IMR-90 (cell line): ENCODE measurements around the gene RUSF1. TPM values are rescaled to one million over a fixed set of nuclear protein-coding genes. Genes with fewer than 3 reads are reported as not detected.

Experiments used
- ATAC-seq: fragments of 200-7000 bp; cut with Tn5 transposase; 2 replicates; pipeline ENCODE4 v1.9.1; 2020; ENCODE audit warnings: low read depth, mild to moderate bottlenecking, moderate library complexity
- BruUV-seq: library from RNA; stranded (reverse); fragments of 400-500 nt; replicated peaks from 2 replicates; lab custom pipeline; 2021; lab: Mats Ljungman, UMichigan
- CTCF ChIA-PET: fragments of 300-600 bp; formaldehyde crosslinking; extraction: SDS; loops from one replicate; lab custom pipeline; 2021; ENCODE audit warnings: antibody characterized with exemption; lab: Yijun Ruan, JAX
- POLR2A ChIA-PET: fragments of 300-600 bp; sonication (Branson Sonifier 250); formaldehyde crosslinking; loops from one replicate; lab custom pipeline; 2022; ENCODE audit warnings: antibody characterized with exemption; ENCODE audit not compliant: unreplicated experiment; lab: Charles Lee
- DNase-seq: peaks from one replicate; pipeline ENCODE4 v3.0.0; 2013
- H2AFZ ChIP-seq: replicated peaks from 2 replicates; pipeline ENCODE3; 2013; ENCODE audit warnings: low read length, mild to moderate bottlenecking; ENCODE audit not compliant: poor library complexity
- H2AK5ac ChIP-seq: 2 replicates; pipeline ENCODE4 v1.6.1; 2013; ENCODE audit warnings: low read depth, low read length, inconsistent platforms
- H2AK9ac ChIP-seq: replicated peaks from 2 replicates; pipeline ENCODE3; 2013; ENCODE audit warnings: mild to moderate bottlenecking, low read depth, low read length, moderate library complexity; ENCODE audit not compliant: poor library complexity
- H2BK120ac ChIP-seq: 2 replicates; pipeline ENCODE4 v1.6.1; 2013; ENCODE audit warnings: low read depth, low read length, inconsistent platforms
- H2BK15ac ChIP-seq: 3 replicates; pipeline ENCODE4 v1.6.1; 2013; ENCODE audit warnings: low read depth, low read length, inconsistent platforms
- H2BK20ac ChIP-seq: 2 replicates; pipeline ENCODE4 v1.6.1; 2013; ENCODE audit warnings: low read depth, mild to moderate bottlenecking, inconsistent platforms, low read length, moderate library complexity
- H2BK5ac ChIP-seq: 2 replicates; pipeline ENCODE4 v1.6.1; 2013; ENCODE audit warnings: mild to moderate bottlenecking, low read depth, low read length, inconsistent platforms; ENCODE audit not compliant: poor library complexity, severe bottlenecking
- H3K14ac ChIP-seq: replicated peaks from 2 replicates; pipeline ENCODE4 v1.6.1; 2013; ENCODE audit warnings: low read depth, low read length, inconsistent platforms
- H3K18ac ChIP-seq: 2 replicates; pipeline ENCODE4 v1.6.1; 2013; ENCODE audit warnings: low read depth, low read length, control low read depth
- H3K23ac ChIP-seq: 2 replicates; pipeline ENCODE4 v1.6.1; 2013; ENCODE audit warnings: low read depth, low read length, inconsistent platforms
- H3K27ac ChIP-seq: 2 replicates; pipeline ENCODE4 v1.5.1; 2013; ENCODE audit warnings: mild to moderate bottlenecking, control low read depth, low read length; ENCODE audit not compliant: insufficient read depth
- H3K27me3 ChIP-seq: 2 replicates; pipeline ENCODE4 v1.6.1; 2013; ENCODE audit warnings: low read length; ENCODE audit not compliant: control insufficient read depth, insufficient read depth
- H3K36me3 ChIP-seq: 2 replicates; pipeline ENCODE4 v1.6.1; 2013; ENCODE audit warnings: low read length, mixed read lengths; ENCODE audit not compliant: control insufficient read depth, insufficient read depth
- H3K4ac ChIP-seq: 2 replicates; pipeline ENCODE4 v1.6.1; 2013; ENCODE audit warnings: low read depth, low read length, inconsistent platforms
- H3K4me1 ChIP-seq: 2 replicates; pipeline ENCODE4 v1.6.1; 2013; ENCODE audit warnings: low read length, mixed read lengths; ENCODE audit not compliant: control insufficient read depth, insufficient read depth
- H3K4me2 ChIP-seq: 2 replicates; pipeline ENCODE4 v1.6.1; 2013; ENCODE audit warnings: low read depth, mild to moderate bottlenecking, control low read depth, low read length, moderate library complexity
- H3K4me3 ChIP-seq: 2 replicates; pipeline ENCODE4 v1.5.1; 2013; ENCODE audit warnings: low read depth, mild to moderate bottlenecking, control low read depth, low read length, moderate library complexity; ENCODE audit not compliant: insufficient read depth
- H3K56ac ChIP-seq: 2 replicates; pipeline ENCODE4 v1.6.1; 2013; ENCODE audit warnings: low read length, inconsistent platforms; ENCODE audit not compliant: insufficient read depth; ENCODE audit errors: extremely low read depth
- H3K79me1 ChIP-seq, 2 experiments: 2 replicates each; pipeline ENCODE4 v1.6.1; 2013; ENCODE audit warnings: low read length in 2 of 2, inconsistent platforms in 1 of 2, low read depth in 1 of 2
- H3K9ac ChIP-seq: 2 replicates; pipeline ENCODE4 v1.6.1; 2013; ENCODE audit warnings: low read depth, low read length, control low read depth
- H3K9me1 ChIP-seq: 2 replicates; pipeline ENCODE4 v1.6.1; 2013; ENCODE audit warnings: low read length, inconsistent platforms; ENCODE audit not compliant: insufficient read depth
- H3K9me3 ChIP-seq: 2 replicates; pipeline ENCODE4 v1.6.1; 2013; ENCODE audit warnings: low read length; ENCODE audit not compliant: control insufficient read depth, insufficient read depth
- H4K20me1 ChIP-seq: 2 replicates; pipeline ENCODE4 v1.6.1; 2013; ENCODE audit warnings: low read length, inconsistent platforms; ENCODE audit not compliant: insufficient read depth
- H4K5ac ChIP-seq: 2 replicates; pipeline ENCODE4 v1.6.1; 2013; ENCODE audit warnings: mild to moderate bottlenecking, low read depth, low read length, control low read depth
- H4K8ac ChIP-seq, 2 experiments: 2 replicates each; pipeline ENCODE4 v1.6.1; 2013; ENCODE audit warnings: low read depth in 2 of 2, low read length in 2 of 2, control low read depth in 1 of 2, inconsistent platforms in 1 of 2
- H4K91ac ChIP-seq: 2 replicates; pipeline ENCODE4 v1.6.1; 2013; ENCODE audit warnings: low read depth, low read length, inconsistent platforms; ENCODE audit not compliant: insufficient read depth
- CEBPB ChIP-seq: IDR thresholded peaks from 2 replicates; pipeline ENCODE4 v1.6.1; 2012; ENCODE audit warnings: low read depth, low read length, improper control_type of control experiment
- CHD1 ChIP-seq: IDR thresholded peaks from 2 replicates; pipeline ENCODE4 v1.6.1; 2012; ENCODE audit warnings: low read depth, low read length, improper control_type of control experiment
- CTCF ChIP-seq: conservative IDR thresholded peaks from 2 replicates; pipeline ENCODE4 v1.5.1; 2012; ENCODE audit warnings: mild to moderate bottlenecking, low read depth, low read length, improper control_type of control experiment
- ELK1 ChIP-seq: fragments of 150-350 bp; IDR thresholded peaks from 2 replicates; pipeline ENCODE4 v1.6.1; 2016; ENCODE audit warnings: low read depth, mild to moderate bottlenecking, low read length, moderate library complexity, borderline replicate concordance
- MAFK ChIP-seq: IDR thresholded peaks from 2 replicates; pipeline ENCODE4 v1.6.1; 2012; ENCODE audit warnings: low read depth, low read length, improper control_type of control experiment
- NFE2L2 ChIP-seq: fragments of 150-350 bp; IDR thresholded peaks from 2 replicates; pipeline ENCODE4 v1.6.1; 2016; ENCODE audit warnings: low read depth, mild to moderate bottlenecking, low read length
- POLR2A ChIP-seq: IDR thresholded peaks from 2 replicates; pipeline ENCODE4 v1.6.1; 2012; ENCODE audit warnings: mild to moderate bottlenecking, low read depth, low read length
- RCOR1 ChIP-seq: IDR thresholded peaks from 2 replicates; pipeline ENCODE4 v1.6.1; 2012; ENCODE audit warnings: mild to moderate bottlenecking, low read length, improper control_type of control experiment; ENCODE audit not compliant: insufficient replicate concordance
- RFX5 ChIP-seq: IDR thresholded peaks from 2 replicates; pipeline ENCODE4 v1.8.0; 2012; ENCODE audit warnings: low read depth, mild to moderate bottlenecking, low read length, moderate library complexity
- whole genome bisulfite sequencing, 2 experiments: methylation state at CpG; one replicate each; pipeline versions ENCODE4 v1.1.5 to v1.1.7; 2013; ENCODE audit warnings: missing lambda C conversion rate in 2 of 2; ENCODE audit not compliant: insufficient read length in 1 of 2; ENCODE audit errors: extremely low coverage in 2 of 2; 5-methylcytosine and 5-hydroxymethylcytosine counted together
- dilution Hi-C: fragments of 300-500 bp; cut with HindIII; formaldehyde crosslinking; loops from one replicate; pipeline ENCODE4 v1.14.3; 2018; ENCODE audit warnings: low sequenced_read_pairs; ENCODE audit not compliant: unreplicated experiment
- in situ Hi-C: fragments of 300-500 bp; cut with MboI; formaldehyde crosslinking; loops from 3 replicates; pipeline ENCODE4 v1.14.3; 2019; ENCODE audit warnings: low sequenced_read_pairs, inconsistent platforms, mixed read lengths
- intact Hi-C: fragments of 100-400 bp; cut with micrococcal nuclease; formaldehyde crosslinking; loops from 2 replicates; pipeline ENCODE4 v1.10.0; 2022
- polyA plus RNA-seq, 3 experiments: library from polyadenylated mRNA; depleted of rRNA; stranded (reverse); fragments of >200 nt; gene quantifications; 2 replicates each; pipeline ENCODE4 v1.2.3, GENCODE V29; 2012; ENCODE audit warnings: low replicate concordance in 1 of 3
- total RNA-seq: library from RNA; depleted of rRNA; stranded (reverse); fragments of >200 nt; gene quantifications from 2 replicates; pipeline ENCODE4 v1.2.3, GENCODE V29; 2012

RUSF1 gene
- total and polyA plus RNA-seq, 2 of the 4 experiments (the other 2 are of a cell fraction): 22.9 to 65.0 TPM

- no peak for ATAC-seq
These were observed 21.7 kb upstream of the RUSF1 start for GRCh38 chr16:31529937-31530312.

More at GRCh38 chr16:31529937-31530312, 21.7 kb upstream of the RUSF1 start:
- intact Hi-C loops (loop anchor here (2.0 kb wide), 1 partner anchor 21 kb away; the partner anchor contains the start of gene RUSF1), dilution Hi-C loops (no loop called here), in situ Hi-C loops (no loop called here)
- peaks cover 4% of the 10 kb centered on the region; the same call in 1 of the 2 replicates for H3K4me1 ChIP-seq
- no peaks in the 10 kb centered on the region for H4K20me1 ChIP-seq
- H4K91ac ChIP-seq: no peak overlapping the region
- CTCF ChIA-PET: no interaction called here
- no peak overlapping the region for H3K56ac ChIP-seq
- no peak overlapping the region for H2AK5ac ChIP-seq
- no peak overlapping the region for H4K8ac ChIP-seq
- BruUV-seq: no TSS peak
- H4K5ac ChIP-seq: no peak overlapping the region
- H2BK15ac ChIP-seq: no peak overlapping the region
- WGBS, 2 experiments: no CpG with 5 or more reads among the region's 17 CpGs
- no peak overlapping the region for H2BK5ac ChIP-seq
- H3K14ac ChIP-seq: no peak overlapping the region
- peak overlapping the region; percentile 40; the same call in 1 of the 2 replicates for H3K4me3 ChIP-seq
- H3K4ac ChIP-seq: no peak overlapping the region
- H3K9me1 ChIP-seq: no peaks in the 10 kb centered on the region
- no peaks in the 10 kb centered on the region for H3K36me3 ChIP-seq
- TF ChIP-seq CTCF (no peak), CHD1 (no peak), NFE2L2 (no peak), CEBPB (no peak), ELK1 (no peak), RCOR1 (no peak), RFX5 (no peak), POLR2A (no peak), MAFK (no peak)
- H3K9ac ChIP-seq: 0 out of 2 replicates have a peak overlapping the region, but pooled peaks have one; percentile 21
- peaks cover 24% of the 10 kb centered on the region for H3K27me3 ChIP-seq
- H3K23ac ChIP-seq: no peak overlapping the region
- H3K4me2 ChIP-seq: peak overlapping the region; percentile 85; the same call in 1 of the 2 replicates
- H2AFZ ChIP-seq: no peak overlapping the region
- H3K79me1 ChIP-seq: no peaks in the 10 kb centered on the region
- H3K18ac ChIP-seq: no peak overlapping the region
- DNase-seq: no peak
- H3K9me3 ChIP-seq: no peaks in the 10 kb centered on the region
- H3K27ac ChIP-seq: no peak overlapping the region
- no peak overlapping the region for H2BK20ac ChIP-seq
- no peak overlapping the region for H2AK9ac ChIP-seq
- no peak overlapping the region for H2BK120ac ChIP-seq
- POLR2A ChIA-PET: no interaction called here
